IMR-90 (cell line): ENCODE data around the gene CMTM1. TPM values are rescaled to one million over a fixed set of nuclear protein-coding genes. Genes with fewer than 3 reads are reported as not detected.
"Not testable (repeated sequence)": the region's sequence is repeated elsewhere in the genome, so short reads cannot be mapped to it uniquely, and the experiment has no call there.

Experiments used
- ATAC-seq: fragments of 200-7000 bp; cut with Tn5 transposase; 2 replicates; pipeline ENCODE4 v1.9.1; 2020; ENCODE audit warnings: low read depth, mild to moderate bottlenecking, moderate library complexity
- BruUV-seq: library from RNA; stranded (reverse); fragments of 400-500 nt; replicated peaks from 2 replicates; lab custom pipeline; 2021; lab: Mats Ljungman, UMichigan
- CTCF ChIA-PET: fragments of 300-600 bp; formaldehyde crosslinking; extraction: SDS; loops from one replicate; lab custom pipeline; 2021; ENCODE audit warnings: antibody characterized with exemption; lab: Yijun Ruan, JAX
- POLR2A ChIA-PET: fragments of 300-600 bp; sonication (Branson Sonifier 250); formaldehyde crosslinking; loops from one replicate; lab custom pipeline; 2022; ENCODE audit warnings: antibody characterized with exemption; ENCODE audit not compliant: unreplicated experiment; lab: Charles Lee
- DNase-seq: peaks from one replicate; pipeline ENCODE4 v3.0.0; 2013
- H2AFZ ChIP-seq: replicated peaks from 2 replicates; pipeline ENCODE3; 2013; ENCODE audit warnings: low read length, mild to moderate bottlenecking; ENCODE audit not compliant: poor library complexity
- H2AK5ac ChIP-seq: 2 replicates; pipeline ENCODE4 v1.6.1; 2013; ENCODE audit warnings: low read depth, low read length, inconsistent platforms
- H2AK9ac ChIP-seq: replicated peaks from 2 replicates; pipeline ENCODE3; 2013; ENCODE audit warnings: mild to moderate bottlenecking, low read depth, low read length, moderate library complexity; ENCODE audit not compliant: poor library complexity
- H2BK120ac ChIP-seq: 2 replicates; pipeline ENCODE4 v1.6.1; 2013; ENCODE audit warnings: low read depth, low read length, inconsistent platforms
- H2BK15ac ChIP-seq: 3 replicates; pipeline ENCODE4 v1.6.1; 2013; ENCODE audit warnings: low read depth, low read length, inconsistent platforms
- H2BK20ac ChIP-seq: 2 replicates; pipeline ENCODE4 v1.6.1; 2013; ENCODE audit warnings: low read depth, mild to moderate bottlenecking, inconsistent platforms, low read length, moderate library complexity
- H2BK5ac ChIP-seq: 2 replicates; pipeline ENCODE4 v1.6.1; 2013; ENCODE audit warnings: mild to moderate bottlenecking, low read depth, low read length, inconsistent platforms; ENCODE audit not compliant: poor library complexity, severe bottlenecking
- H3K14ac ChIP-seq: replicated peaks from 2 replicates; pipeline ENCODE4 v1.6.1; 2013; ENCODE audit warnings: low read depth, low read length, inconsistent platforms
- H3K18ac ChIP-seq: 2 replicates; pipeline ENCODE4 v1.6.1; 2013; ENCODE audit warnings: low read depth, low read length, control low read depth
- H3K23ac ChIP-seq: 2 replicates; pipeline ENCODE4 v1.6.1; 2013; ENCODE audit warnings: low read depth, low read length, inconsistent platforms
- H3K27ac ChIP-seq: 2 replicates; pipeline ENCODE4 v1.5.1; 2013; ENCODE audit warnings: mild to moderate bottlenecking, control low read depth, low read length; ENCODE audit not compliant: insufficient read depth
- H3K27me3 ChIP-seq: 2 replicates; pipeline ENCODE4 v1.6.1; 2013; ENCODE audit warnings: low read length; ENCODE audit not compliant: control insufficient read depth, insufficient read depth
- H3K36me3 ChIP-seq: 2 replicates; pipeline ENCODE4 v1.6.1; 2013; ENCODE audit warnings: low read length, mixed read lengths; ENCODE audit not compliant: control insufficient read depth, insufficient read depth
- H3K4ac ChIP-seq: 2 replicates; pipeline ENCODE4 v1.6.1; 2013; ENCODE audit warnings: low read depth, low read length, inconsistent platforms
- H3K4me1 ChIP-seq: 2 replicates; pipeline ENCODE4 v1.6.1; 2013; ENCODE audit warnings: low read length, mixed read lengths; ENCODE audit not compliant: control insufficient read depth, insufficient read depth
- H3K4me2 ChIP-seq: 2 replicates; pipeline ENCODE4 v1.6.1; 2013; ENCODE audit warnings: low read depth, mild to moderate bottlenecking, control low read depth, low read length, moderate library complexity
- H3K4me3 ChIP-seq: 2 replicates; pipeline ENCODE4 v1.5.1; 2013; ENCODE audit warnings: low read depth, mild to moderate bottlenecking, control low read depth, low read length, moderate library complexity; ENCODE audit not compliant: insufficient read depth
- H3K56ac ChIP-seq: 2 replicates; pipeline ENCODE4 v1.6.1; 2013; ENCODE audit warnings: low read length, inconsistent platforms; ENCODE audit not compliant: insufficient read depth; ENCODE audit errors: extremely low read depth
- H3K79me1 ChIP-seq, 2 experiments: 2 replicates each; pipeline ENCODE4 v1.6.1; 2013; ENCODE audit warnings: low read length in 2 of 2, inconsistent platforms in 1 of 2, low read depth in 1 of 2
- H3K9ac ChIP-seq: 2 replicates; pipeline ENCODE4 v1.6.1; 2013; ENCODE audit warnings: low read depth, low read length, control low read depth
- H3K9me1 ChIP-seq: 2 replicates; pipeline ENCODE4 v1.6.1; 2013; ENCODE audit warnings: low read length, inconsistent platforms; ENCODE audit not compliant: insufficient read depth
- H3K9me3 ChIP-seq: 2 replicates; pipeline ENCODE4 v1.6.1; 2013; ENCODE audit warnings: low read length; ENCODE audit not compliant: control insufficient read depth, insufficient read depth
- H4K20me1 ChIP-seq: 2 replicates; pipeline ENCODE4 v1.6.1; 2013; ENCODE audit warnings: low read length, inconsistent platforms; ENCODE audit not compliant: insufficient read depth
- H4K5ac ChIP-seq: 2 replicates; pipeline ENCODE4 v1.6.1; 2013; ENCODE audit warnings: mild to moderate bottlenecking, low read depth, low read length, control low read depth
- H4K8ac ChIP-seq, 2 experiments: 2 replicates each; pipeline ENCODE4 v1.6.1; 2013; ENCODE audit warnings: low read depth in 2 of 2, low read length in 2 of 2, control low read depth in 1 of 2, inconsistent platforms in 1 of 2
- H4K91ac ChIP-seq: 2 replicates; pipeline ENCODE4 v1.6.1; 2013; ENCODE audit warnings: low read depth, low read length, inconsistent platforms; ENCODE audit not compliant: insufficient read depth
- CTCF ChIP-seq: conservative IDR thresholded peaks from 2 replicates; pipeline ENCODE4 v1.5.1; 2012; ENCODE audit warnings: mild to moderate bottlenecking, low read depth, low read length, improper control_type of control experiment
- FOS ChIP-seq: fragments of 150-350 bp; IDR thresholded peaks from 2 replicates; pipeline ENCODE4 v1.6.1; 2016; ENCODE audit warnings: low read depth, low read length
- WGBS, 2 experiments: methylation state at CpG; one replicate each; pipeline versions ENCODE4 v1.1.5 to v1.1.7; 2013; ENCODE audit warnings: missing lambda C conversion rate in 2 of 2; ENCODE audit not compliant: insufficient read length in 1 of 2; ENCODE audit errors: extremely low coverage in 2 of 2; 5-methylcytosine and 5-hydroxymethylcytosine counted together
- dilution Hi-C: fragments of 300-500 bp; cut with HindIII; formaldehyde crosslinking; loops from one replicate; pipeline ENCODE4 v1.14.3; 2018; ENCODE audit warnings: low sequenced_read_pairs; ENCODE audit not compliant: unreplicated experiment
- in situ Hi-C: fragments of 300-500 bp; cut with MboI; formaldehyde crosslinking; loops from 3 replicates; pipeline ENCODE4 v1.14.3; 2019; ENCODE audit warnings: low sequenced_read_pairs, inconsistent platforms, mixed read lengths
- intact Hi-C: fragments of 100-400 bp; cut with micrococcal nuclease; formaldehyde crosslinking; loops from 2 replicates; pipeline ENCODE4 v1.10.0; 2022
- polyA plus RNA-seq, 3 experiments: library from polyadenylated mRNA; depleted of rRNA; stranded (reverse); fragments of >200 nt; gene quantifications; 2 replicates each; pipeline ENCODE4 v1.2.3, GENCODE V29; 2012; ENCODE audit warnings: low replicate concordance in 1 of 3
- total RNA-seq: library from RNA; depleted of rRNA; stranded (reverse); fragments of >200 nt; gene quantifications from 2 replicates; pipeline ENCODE4 v1.2.3, GENCODE V29; 2012

CMTM1 gene
- total and polyA plus RNA-seq, 2 of the 4 experiments (the other 2 are of a cell fraction), result 0.54 to 2.1 TPM

DNA sequence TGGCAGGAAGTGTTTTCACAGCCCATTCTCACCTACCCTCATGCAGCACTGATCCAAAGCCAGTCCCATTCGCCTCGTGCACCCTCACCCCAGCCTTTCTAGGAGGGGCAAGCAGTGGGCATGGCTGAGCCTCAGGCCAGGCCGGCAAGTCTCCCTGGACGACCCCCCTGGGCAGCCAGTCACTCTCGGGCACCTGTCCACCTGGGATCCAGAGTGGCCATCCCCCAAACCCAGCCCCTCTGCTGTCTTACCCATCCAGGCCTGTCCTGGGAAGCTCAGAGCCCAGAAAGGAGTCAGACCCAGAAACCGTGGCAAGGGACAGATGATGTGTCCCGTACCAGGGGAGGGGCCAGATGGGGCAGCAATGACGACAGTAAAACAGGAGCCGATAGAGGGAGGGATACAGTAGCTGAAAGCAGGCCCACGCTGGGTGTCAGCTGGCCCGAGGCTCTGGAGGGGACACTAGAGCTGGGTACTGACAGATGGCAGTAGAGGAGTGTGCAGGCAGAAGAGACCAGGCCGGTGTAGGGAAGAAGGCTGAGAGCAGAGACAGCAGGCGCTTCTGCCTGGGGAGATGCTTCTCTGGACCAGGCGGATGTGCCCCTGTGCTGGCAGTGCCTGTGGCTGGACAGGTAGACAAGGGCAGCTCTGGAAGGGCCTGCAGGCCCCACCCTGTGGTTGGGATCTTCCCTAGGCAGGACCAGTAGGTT is 44.0 kb downstream of the CMTM1 start (continued):
- TF ChIP-seq CTCF (no peak), FOS (no peak)

DNA sequence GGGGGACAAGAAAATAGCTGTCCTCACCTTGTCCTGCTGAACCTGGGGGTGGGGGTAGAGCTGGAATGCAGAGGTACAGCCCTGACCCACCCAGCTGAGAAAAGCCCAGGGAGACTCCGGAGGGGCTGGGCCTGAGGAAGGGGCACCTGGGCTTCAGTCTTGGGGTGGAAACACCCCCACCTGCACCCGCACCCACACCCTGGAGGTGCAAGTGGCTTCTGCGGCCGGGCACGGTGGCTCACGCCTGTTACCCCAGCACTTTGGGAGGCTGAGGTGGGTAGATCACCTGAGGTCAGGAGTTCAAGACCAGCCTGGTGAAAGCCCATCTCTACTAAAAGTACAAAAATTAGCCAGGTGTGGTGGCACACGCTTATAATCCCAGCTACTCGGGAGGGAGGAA is 45.7 kb downstream of the CMTM1 start:
- H3K23ac ChIP-seq, H2AK9ac ChIP-seq, H3K4me2 ChIP-seq, H3K56ac ChIP-seq, H3K9me3 ChIP-seq, H2AFZ ChIP-seq, dilution Hi-C loops, H2BK120ac ChIP-seq, intact Hi-C loops, H3K27ac ChIP-seq, H2BK5ac ChIP-seq, in situ Hi-C loops, H2BK20ac ChIP-seq, H3K9ac ChIP-seq, DNase-seq, H2AK5ac ChIP-seq, BruUV-seq, H3K14ac ChIP-seq, H4K5ac ChIP-seq, CTCF ChIA-PET, H3K4ac ChIP-seq, H4K8ac ChIP-seq, H4K91ac ChIP-seq, H2BK15ac ChIP-seq, H3K27me3 ChIP-seq, ATAC-seq, H3K4me3 ChIP-seq, H3K18ac ChIP-seq: not testable (repeated sequence)
- peaks cover 9 to 36% of the 10 kb centered on the region in 2 experiments for H3K79me1 ChIP-seq
- H4K20me1 ChIP-seq, result peaks cover 11% of the 10 kb centered on the region
- H3K36me3 ChIP-seq, result peaks cover 53% of the 10 kb centered on the region
- H3K4me1 ChIP-seq, result peaks cover 22% of the 10 kb centered on the region
- WGBS, 2 experiments, result no CpG with 5 or more reads among the region's 8 CpGs
- POLR2A ChIA-PET, result interaction anchor here (0.7 kb wide), 1 partner anchor 8 kb away, joined by 3 read pairs; no protein-coding TSS in a partner anchor
- peaks cover 15% of the 10 kb centered on the region for H3K9me1 ChIP-seq
